Measurements from ENCODE around the gene OR5L1. TPM values are rescaled to one million over a fixed set of nuclear protein-coding genes. Genes with fewer than 3 reads are reported as not detected.

Gene OR5L1
- total RNA-seq: not detected in 3 replicates

DNA sequence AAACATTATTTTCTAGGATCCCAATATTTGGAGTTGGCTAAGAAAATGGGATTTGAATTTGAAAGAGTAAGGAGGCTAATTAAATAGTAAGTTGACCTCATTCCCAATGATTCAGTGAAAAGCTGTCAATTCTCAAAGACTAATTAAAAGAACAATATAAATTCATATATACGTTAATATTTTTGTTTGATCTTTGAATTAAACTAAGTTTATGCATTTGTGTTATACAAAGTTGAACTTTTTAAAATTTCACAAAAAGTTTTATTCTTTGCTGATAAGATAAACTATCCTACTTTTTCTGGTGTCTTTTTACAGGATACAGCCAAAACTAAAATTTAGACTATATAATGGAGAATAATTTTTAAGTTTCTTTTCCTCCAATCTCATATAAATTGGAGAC, at the start of gene OR5L1:
Gene OR5L1 (plus strand): TSS at position 301 of the 400 bp plus-strand sequence. CDS start 100 bp downstream, outside the sequence.
- H3K9me3 Mint-ChIP-seq: peaks cover 65% of the 10 kb centered on the region

DNA sequence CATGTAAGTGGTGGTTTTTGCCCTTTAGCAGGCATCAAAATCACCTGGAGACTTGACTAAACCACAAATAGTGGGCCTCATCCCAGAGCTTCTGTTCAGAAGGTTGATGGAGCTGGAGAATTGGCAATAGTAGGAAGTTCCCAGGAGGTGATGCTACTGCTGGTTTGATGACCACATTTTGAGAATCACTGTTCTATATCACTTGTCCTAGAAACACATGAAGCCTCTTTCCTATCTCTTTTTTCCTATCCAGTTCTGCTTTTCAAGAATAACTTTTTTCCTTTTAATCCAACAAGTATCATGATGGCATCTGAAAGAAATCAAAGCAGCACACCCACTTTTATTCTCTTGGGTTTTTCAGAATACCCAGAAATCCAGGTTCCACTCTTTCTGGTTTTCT, 38.0 kb upstream of the OR5L1 start, which contains the start of gene OR5D13:
Gene OR5D13 (plus strand): TSS at position 301 of the 400 bp plus-strand sequence. CDS start 0 bp downstream, at position 301.
- Mint-ChIP-seq H3K4me1 (no peaks in the 10 kb centered on the region), H3K36me3 (no peaks in the 10 kb centered on the region), H3K9me3 (peaks cover 50% of the 10 kb centered on the region), H3K27me3 (ENCODE audit: low read depth) (no peaks in the 10 kb centered on the region), H3K27ac (no peak within 1 kb of the TSS), H3K4me3 (no peak within 1 kb of the TSS)
- TF ChIP-seq, protein P1, sequence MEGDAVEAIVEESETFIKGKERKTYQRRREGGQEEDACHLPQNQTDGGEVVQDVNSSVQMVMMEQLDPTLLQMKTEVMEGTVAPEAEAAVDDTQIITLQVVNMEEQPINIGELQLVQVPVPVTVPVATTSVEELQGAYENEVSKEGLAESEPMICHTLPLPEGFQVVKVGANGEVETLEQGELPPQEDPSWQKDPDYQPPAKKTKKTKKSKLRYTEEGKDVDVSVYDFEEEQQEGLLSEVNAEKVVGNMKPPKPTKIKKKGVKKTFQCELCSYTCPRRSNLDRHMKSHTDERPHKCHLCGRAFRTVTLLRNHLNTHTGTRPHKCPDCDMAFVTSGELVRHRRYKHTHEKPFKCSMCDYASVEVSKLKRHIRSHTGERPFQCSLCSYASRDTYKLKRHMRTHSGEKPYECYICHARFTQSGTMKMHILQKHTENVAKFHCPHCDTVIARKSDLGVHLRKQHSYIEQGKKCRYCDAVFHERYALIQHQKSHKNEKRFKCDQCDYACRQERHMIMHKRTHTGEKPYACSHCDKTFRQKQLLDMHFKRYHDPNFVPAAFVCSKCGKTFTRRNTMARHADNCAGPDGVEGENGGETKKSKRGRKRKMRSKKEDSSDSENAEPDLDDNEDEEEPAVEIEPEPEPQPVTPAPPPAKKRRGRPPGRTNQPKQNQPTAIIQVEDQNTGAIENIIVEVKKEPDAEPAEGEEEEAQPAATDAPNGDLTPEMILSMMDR (IDR thresholded peaks at IDR 0.05; ENCODE audit: unreplicated experiment): no peak
- no peak for DNase-seq (ENCODE audit: low spot score in 2 of 2, unreplicated experiment in 2 of 2)

More for the DNA sequence above, at the start of gene OR5L1:
- Mint-ChIP-seq H3K36me3 (no peaks in the 10 kb centered on the region), H3K4me1 (no peaks in the 10 kb centered on the region), H3K4me3 (no peak within 1 kb of the TSS), H3K27ac (no peak within 1 kb of the TSS), H3K27me3 (ENCODE audit: low read depth) (no peaks in the 10 kb centered on the region)
- TF ChIP-seq, protein P1 (IDR thresholded peaks at IDR 0.05; ENCODE audit: unreplicated experiment): no peak
- DNase-seq (ENCODE audit: low spot score in 2 of 2, unreplicated experiment in 2 of 2): no peak

DNA sequence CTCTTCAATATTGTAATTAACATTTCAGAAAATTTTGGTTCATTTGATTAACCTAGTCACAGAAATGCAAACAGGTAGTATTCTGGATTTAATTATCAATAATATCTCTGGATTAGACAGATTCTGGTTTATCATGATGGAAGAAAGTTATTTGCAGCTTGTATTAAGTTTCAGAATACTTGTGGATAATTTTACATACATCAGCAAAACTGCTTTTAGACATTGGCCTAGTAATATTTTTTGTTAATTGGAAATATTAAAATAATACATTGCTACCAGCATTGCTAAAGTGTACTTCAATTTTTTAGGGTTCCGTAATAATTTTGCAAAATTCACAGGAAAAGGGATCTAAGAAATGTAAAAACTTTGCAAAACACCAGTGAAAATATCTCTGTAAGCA, 19.6 kb upstream of the OR5L1 start:
- Mint-ChIP-seq H3K4me3 (no peak overlapping the region), H3K27ac (no peak overlapping the region), H3K27me3 (ENCODE audit: low read depth) (no peaks in the 10 kb centered on the region), H3K36me3 (no peaks in the 10 kb centered on the region), H3K4me1 (no peaks in the 10 kb centered on the region), H3K9me3 (peaks cover 67% of the 10 kb centered on the region)
- no peak for DNase-seq (ENCODE audit: low spot score in 2 of 2, unreplicated experiment in 2 of 2)
- TF ChIP-seq, protein P1 (IDR thresholded peaks at IDR 0.05; ENCODE audit: unreplicated experiment): no peak

DNA sequence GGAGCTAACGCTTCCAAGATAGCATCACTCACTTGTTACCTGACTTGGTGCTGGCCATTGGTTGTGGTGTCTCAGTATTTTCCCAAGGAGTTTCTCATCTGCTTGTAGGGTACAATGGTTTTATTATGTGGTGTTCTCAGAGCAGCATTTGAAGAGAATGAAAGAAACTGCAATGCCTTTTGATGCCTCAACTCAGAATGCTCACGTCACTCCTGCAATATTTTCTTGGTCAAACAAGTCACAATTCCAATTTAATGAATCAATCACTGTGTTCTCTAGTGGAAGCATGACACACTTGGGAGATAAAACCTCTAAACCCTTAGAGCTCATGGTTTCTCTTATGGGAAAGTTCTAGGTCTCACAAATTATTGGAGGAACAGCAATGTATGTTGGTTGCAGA, 17.8 kb upstream of the OR5L1 start:
- DNase-seq (ENCODE audit: low spot score in 2 of 2, unreplicated experiment in 2 of 2): no peak
- H3K4me1 Mint-ChIP-seq: no peaks in the 10 kb centered on the region
- TF ChIP-seq, protein P1 (IDR thresholded peaks at IDR 0.05; ENCODE audit: unreplicated experiment): no peak
- no peaks in the 10 kb centered on the region for H3K36me3 Mint-ChIP-seq
- H3K9me3 Mint-ChIP-seq: peaks cover 52% of the 10 kb centered on the region
- H3K27ac Mint-ChIP-seq: no peak overlapping the region
- no peaks in the 10 kb centered on the region for H3K27me3 Mint-ChIP-seq (ENCODE audit: low read depth)
- H3K4me3 Mint-ChIP-seq: no peak overlapping the region

DNA sequence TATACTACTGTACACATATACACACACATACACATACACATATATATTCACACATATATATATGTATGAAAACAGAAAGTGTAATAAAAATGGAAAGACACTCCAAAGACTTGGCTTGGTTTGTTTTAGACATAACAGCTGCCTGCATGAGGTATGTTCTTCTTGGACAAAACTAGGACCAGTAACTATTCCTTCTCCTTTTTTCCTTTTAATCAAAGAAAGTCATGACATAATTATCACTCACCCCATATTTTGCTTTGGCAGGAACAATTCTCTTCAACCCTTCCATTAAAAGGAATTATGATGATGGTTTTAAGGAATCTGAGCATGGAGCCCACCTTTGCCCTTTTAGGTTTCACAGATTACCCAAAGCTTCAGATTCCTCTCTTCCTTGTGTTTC, 15.9 kb upstream of the OR5L1 start, which contains the start of gene OR5D14:
Gene OR5D14 (plus strand): TSS at position 301 of the 400 bp plus-strand sequence. CDS start 0 bp downstream, at position 301.
- Mint-ChIP-seq H3K36me3 (no peaks in the 10 kb centered on the region), H3K4me3 (no peak within 1 kb of the TSS), H3K9me3 (peaks cover 55% of the 10 kb centered on the region), H3K27ac (no peak within 1 kb of the TSS), H3K4me1 (no peaks in the 10 kb centered on the region), H3K27me3 (ENCODE audit: low read depth) (no peaks in the 10 kb centered on the region)
- DNase-seq (ENCODE audit: low spot score in 2 of 2, unreplicated experiment in 2 of 2): no peak
- TF ChIP-seq, protein P1 (IDR thresholded peaks at IDR 0.05; ENCODE audit: unreplicated experiment): no peak

DNA sequence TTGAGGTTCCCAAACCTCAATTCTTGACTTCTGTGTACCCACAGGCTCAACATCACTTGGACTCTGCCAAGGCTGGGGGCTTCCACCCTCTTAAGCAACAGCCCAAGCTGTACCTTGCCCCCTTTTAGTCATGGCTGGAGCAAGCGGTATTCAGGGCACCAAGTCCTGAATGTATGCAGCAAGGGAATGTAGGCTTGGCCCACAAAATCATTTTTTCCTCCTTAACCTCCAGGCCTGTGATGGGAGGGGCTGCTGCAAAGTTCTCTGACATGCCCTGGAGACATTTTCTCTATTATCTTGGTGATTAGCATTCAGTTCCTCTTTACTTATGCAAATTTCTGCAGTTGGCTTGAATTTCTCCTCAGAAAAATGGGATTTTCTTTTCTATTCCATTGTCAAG, 4.9 kb upstream of the OR5L1 start:
- no peak for DNase-seq (ENCODE audit: low spot score in 2 of 2, unreplicated experiment in 2 of 2)
- Mint-ChIP-seq H3K36me3 (no peaks in the 10 kb centered on the region), H3K27ac (no peak overlapping the region), H3K9me3 (peaks cover 67% of the 10 kb centered on the region), H3K27me3 (ENCODE audit: low read depth) (no peaks in the 10 kb centered on the region), H3K4me3 (no peak overlapping the region), H3K4me1 (no peaks in the 10 kb centered on the region)
- TF ChIP-seq, protein P1 (IDR thresholded peaks at IDR 0.05; ENCODE audit: unreplicated experiment): no peak

Data from mesothelial cell of epicardium (in vitro differentiated cells).